UCSD-AML1 (cell line): ENCODE results near the gene MAG.
A peak's percentile ranks its signal among the peaks of the same experiment; 100 is the strongest.

Source experiments
- DNase-seq: peaks from one replicate; lab custom pipeline; 2025; ENCODE audit not compliant: unreplicated experiment; lab: John Stamatoyannopoulos, UW

MAG gene

GRCh38 chr19:35315883-35316282 lies 23.9 kb downstream of the MAG start:
- DNase-seq: no peak

- DNase-seq: no peak
Observed at GRCh38 chr19:35316560-35316959, 24.6 kb downstream of the MAG start.

- DNase-seq: peak; percentile 39
Observed at GRCh38 chr19:35317464-35318043, 25.6 kb downstream of the MAG start.

- no peak for DNase-seq
Observed at GRCh38 chr19:35318679-35319448, 26.9 kb downstream of the MAG start.

GRCh38 chr19:35320065-35320713 lies 28.2 kb downstream of the MAG start:
- DNase-seq: peak; percentile 41

DNA sequence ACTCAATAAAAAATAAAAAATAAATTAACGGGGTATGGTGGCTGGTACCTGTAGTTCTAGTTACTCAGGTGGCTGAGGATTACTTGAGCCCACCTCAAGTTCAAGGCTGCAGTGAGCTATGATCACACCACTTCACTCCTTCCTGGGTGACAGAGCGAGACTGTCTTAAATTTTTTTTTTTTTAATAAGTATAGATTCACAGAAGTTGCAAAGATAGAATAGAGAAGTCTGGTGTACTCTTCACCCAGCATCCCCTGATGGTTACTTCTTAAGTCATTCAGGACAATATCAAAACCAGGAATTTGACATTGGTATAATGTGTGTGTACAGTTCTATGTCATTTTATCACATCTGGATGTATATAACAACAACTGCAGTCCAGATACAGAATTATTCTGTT lies 29.3 kb downstream of the MAG start:
- no peak for DNase-seq

GRCh38 chr19:35322014-35322413 lies 30.1 kb downstream of the MAG start:
- no peak for DNase-seq

DNA sequence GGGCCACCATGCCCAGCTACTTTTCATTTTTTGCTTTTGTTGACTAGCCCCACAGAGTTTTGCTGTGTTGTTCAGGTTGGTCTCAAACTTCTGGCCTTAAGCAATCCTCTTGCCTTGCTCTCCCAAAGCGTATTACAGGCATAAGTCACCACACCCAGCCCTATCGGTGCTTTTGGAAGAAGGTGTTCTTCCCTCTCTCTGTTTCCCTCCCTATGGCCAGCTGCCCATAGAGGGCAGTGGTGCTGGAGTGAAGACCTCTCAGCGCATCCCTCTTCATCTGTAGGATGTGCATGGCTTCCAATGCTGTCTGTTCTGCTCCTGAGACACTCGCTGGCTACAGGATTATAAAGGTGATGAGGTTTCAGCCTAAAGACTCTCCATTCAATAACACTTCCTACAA lies 35.7 kb downstream of the MAG start:
- DNase-seq: no peak

- peak; percentile 58 for DNase-seq
Observed at GRCh38 chr19:35328851-35329285, 36.9 kb downstream of the MAG start, which contains the start of gene CD22. CD22 (plus strand) TSS chr19:35329187; CDS start chr19:35332041, 2,854 bp downstream.

DNA sequence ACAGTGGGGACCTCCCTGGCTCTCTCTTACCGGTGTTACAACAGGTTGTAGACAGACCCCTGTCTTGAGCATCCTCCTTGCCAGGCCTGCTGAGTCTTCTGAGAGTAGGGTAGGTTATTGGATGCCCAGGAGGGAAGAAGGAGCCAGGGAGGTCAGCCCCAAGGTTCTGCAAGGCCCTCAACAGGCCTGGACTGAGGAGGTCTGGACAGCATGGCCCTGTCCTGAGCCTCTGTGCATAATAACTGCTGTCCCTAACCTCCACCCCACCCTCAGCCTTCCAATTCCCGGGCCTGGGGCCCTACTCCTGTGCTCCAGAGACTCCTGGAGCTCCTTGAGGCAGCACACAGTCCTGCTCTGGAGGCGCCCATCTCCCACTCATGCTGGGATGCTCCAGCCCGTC lies 37.4 kb downstream of the MAG start:
- DNase-seq: no peak

DNA sequence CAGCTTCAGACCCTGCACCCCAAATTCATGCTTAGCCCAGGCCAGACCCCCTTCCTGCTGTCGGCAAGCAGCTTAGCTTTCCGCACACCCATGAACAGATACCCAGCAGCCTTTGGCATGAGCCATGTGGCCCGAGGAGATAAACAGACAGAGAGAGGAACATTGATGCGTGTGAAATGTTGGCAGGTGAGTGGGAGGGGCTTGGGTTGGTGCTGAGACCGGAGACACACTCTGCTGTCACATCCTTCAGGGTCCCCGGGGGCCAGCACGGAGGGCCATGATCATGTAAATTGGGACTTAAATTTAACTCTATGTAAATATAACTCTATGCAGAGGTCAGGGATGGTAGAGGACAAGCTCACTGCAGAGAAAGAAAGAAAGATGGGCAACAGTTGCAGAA lies 38.5 kb downstream of the MAG start:
- no peak for DNase-seq

- no peak for DNase-seq
Observed at GRCh38 chr19:35331551-35332214, 39.7 kb downstream of the MAG start.

- no peak for DNase-seq
Observed at GRCh38 chr19:35332817-35333216, 40.9 kb downstream of the MAG start.

- DNase-seq: no peak
Observed at GRCh38 chr19:35334144-35334753, 42.3 kb downstream of the MAG start.

DNA sequence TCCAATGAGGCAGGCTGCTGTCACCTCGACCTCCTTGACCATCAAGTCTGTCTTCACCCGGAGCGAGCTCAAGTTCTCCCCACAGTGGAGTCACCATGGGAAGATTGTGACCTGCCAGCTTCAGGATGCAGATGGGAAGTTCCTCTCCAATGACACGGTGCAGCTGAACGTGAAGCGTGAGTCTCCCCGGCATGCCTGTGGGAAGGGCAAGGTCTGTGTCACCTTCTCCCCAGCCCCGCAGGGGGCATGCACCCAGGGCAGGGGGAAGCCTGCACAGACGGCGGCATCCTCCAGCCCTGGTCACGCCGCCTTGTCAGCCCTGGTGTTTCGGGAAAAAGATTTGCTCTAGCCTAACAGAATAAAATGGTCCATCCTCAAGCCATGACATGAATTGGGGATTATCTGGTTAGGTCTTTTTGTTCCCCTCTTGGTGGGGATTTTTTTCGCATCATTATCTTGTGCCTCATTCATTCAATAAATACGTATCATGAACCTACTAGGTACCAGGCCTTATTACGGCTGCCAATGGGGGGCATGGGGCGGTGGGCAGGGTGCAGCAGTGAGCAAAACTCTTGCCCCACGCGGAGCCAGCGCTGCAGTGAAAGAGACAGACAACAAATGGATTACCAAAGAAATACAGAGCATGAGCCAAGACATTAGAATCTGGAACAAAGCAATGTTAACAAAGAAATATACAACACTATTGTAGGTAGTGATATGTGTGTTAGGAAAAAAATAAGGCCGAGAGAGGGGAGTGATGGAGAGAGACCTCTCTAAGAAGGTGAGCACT lies 44.4 kb downstream of the MAG start:
- DNase-seq: no peak

DNA sequence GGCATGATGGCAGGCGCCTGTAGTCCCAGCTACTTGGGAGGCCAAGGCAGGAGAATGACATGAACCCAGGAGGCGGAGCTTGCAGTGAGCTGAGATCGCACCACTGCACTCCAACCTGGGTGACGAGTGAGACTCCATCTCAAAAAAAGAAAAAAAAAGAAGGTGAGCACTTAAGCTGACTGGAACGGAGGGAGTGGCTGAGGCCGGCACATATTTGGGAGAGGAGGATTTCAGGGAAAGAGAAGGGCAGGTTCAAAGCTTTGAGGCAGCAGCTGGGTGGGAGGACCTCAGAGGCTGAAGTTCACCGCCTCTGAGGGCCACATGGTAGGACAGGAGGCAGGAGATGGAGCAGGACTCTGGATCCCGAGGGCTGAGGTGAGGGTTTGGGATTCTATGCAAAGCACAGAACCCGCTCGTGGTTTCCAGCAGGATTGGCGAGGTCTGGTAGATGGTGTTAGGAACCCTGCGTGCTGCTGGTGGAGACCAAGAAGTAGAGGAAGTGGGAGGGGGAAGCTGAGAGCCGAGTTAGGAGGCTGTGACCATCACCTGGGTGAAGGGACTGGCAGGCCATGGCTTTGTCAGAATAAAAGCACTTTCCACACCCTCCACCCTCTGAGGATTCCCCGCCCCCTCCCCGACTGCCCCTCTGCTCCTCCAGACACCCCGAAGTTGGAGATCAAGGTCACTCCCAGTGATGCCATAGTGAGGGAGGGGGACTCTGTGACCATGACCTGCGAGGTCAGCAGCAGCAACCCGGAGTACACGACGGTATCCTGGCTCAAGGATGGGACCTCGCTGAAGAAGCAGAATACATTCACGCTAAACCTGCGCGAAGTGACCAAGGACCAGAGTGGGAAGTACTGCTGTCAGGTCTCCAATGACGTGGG lies 45.4 kb downstream of the MAG start:
- no peak for DNase-seq

DNA sequence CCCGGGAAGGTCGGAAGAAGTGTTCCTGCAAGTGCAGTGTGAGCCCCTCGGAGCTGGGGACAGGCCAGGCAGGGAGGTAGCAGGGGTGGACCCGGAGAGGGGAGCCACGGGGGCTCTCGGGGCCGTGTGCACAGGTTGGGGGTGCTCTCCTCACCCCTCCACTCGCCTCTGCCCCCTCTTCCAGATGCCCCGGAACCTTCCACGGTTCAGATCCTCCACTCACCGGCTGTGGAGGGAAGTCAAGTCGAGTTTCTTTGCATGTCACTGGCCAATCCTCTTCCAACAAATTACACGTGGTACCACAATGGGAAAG lies 46.0 kb downstream of the MAG start:
- no peak for DNase-seq

- DNase-seq: no peak
Observed at GRCh38 chr19:35340431-35340830, 48.5 kb downstream of the MAG start.

DNA sequence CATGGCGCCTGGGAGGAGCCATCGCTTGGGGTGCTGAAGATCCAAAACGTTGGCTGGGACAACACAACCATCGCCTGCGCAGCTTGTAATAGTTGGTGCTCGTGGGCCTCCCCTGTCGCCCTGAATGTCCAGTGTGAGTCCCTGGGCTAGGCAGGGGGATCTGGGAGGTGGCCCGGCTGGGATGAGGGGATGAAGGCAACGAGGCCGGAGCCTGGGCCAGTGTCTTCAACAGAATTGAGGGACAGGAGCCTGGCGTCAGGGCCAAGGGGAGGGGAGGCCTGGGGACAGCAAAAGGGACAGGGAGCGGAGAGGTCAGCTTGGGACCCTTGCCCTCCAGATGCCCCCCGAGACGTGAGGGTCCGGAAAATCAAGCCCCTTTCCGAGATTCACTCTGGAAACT lies 49.0 kb downstream of the MAG start:
- no peak for DNase-seq
